ENCODE data around the gene SH3GLB1. TPM values are rescaled to one million over a fixed set of nuclear protein-coding genes. Genes with fewer than 3 reads are reported as not detected.

SH3GLB1 gene
- total RNA-seq, 1 experiment from 2014 or later = 36.6 TPM

- Histone ChIP-seq H2BK5ac (ENCODE audit: insufficient read length, low read length) (no peak overlapping the region), H3K4me1 (ENCODE audit: insufficient read depth, low read length) (no peaks in the 10 kb centered on the region), H2BK120ac (ENCODE audit: low read depth, low read length, poor library complexity, severe bottlenecking) (no peak overlapping the region), H3K9ac (ENCODE audit: extremely low read depth, insufficient read length, low read length) (no peak overlapping the region), H3K4ac (ENCODE audit: low read depth, low read length) (no peak overlapping the region), H3K9me3 (ENCODE audit: control insufficient read depth, low read depth, low read length) (no peaks in the 10 kb centered on the region), H3K27me3 (ENCODE audit: insufficient read depth, low read length) (no peaks in the 10 kb centered on the region), H3K27ac (ENCODE audit: insufficient read length, low read depth, low read length) (no peak overlapping the region), H3K4me2 (ENCODE audit: insufficient read depth, insufficient read length, low read length) (no peak overlapping the region), H3K23me2 (ENCODE audit: insufficient read length, low read depth, low read length, poor library complexity, severe bottlenecking) (no peaks in the 10 kb centered on the region), H2BK12ac (ENCODE audit: insufficient read length, low read depth, low read length) (no peak overlapping the region), H3K23ac (ENCODE audit: insufficient read length, low read depth, low read length) (no peak overlapping the region), H2BK15ac (ENCODE audit: low read depth, low read length) (no peak overlapping the region), H2AFZ (ENCODE audit: low read length) (no peak overlapping the region), H3T11ph (ENCODE audit: low read length) (no peak overlapping the region), H4K91ac (ENCODE audit: insufficient read length, low read depth, low read length) (no peak overlapping the region), H2AK5ac (ENCODE audit: insufficient read length, low read length) (no peak overlapping the region), H2BK20ac (ENCODE audit: low read depth, low read length, poor library complexity, severe bottlenecking) (no peak overlapping the region), H3K14ac (ENCODE audit: insufficient read depth, low read length) (no peak overlapping the region), H4K5ac (ENCODE audit: insufficient read length, low read depth, low read length) (no peak overlapping the region), H4K8ac (replicated peaks; ENCODE audit: insufficient read length, low read depth, low read length) (no peak overlapping the region), H3K18ac (ENCODE audit: insufficient read length, low read depth, low read length) (no peak overlapping the region), H3K79me1 (ENCODE audit: insufficient read depth, low read depth, low read length, poor library complexity, severe bottlenecking) (no peaks in the 10 kb centered on the region), H4K20me1 (ENCODE audit: control insufficient read depth, insufficient read depth, insufficient read length) (no peaks in the 10 kb centered on the region), H3K79me2 (ENCODE audit: insufficient read depth, low read length) (no peaks in the 10 kb centered on the region), H3K56ac (ENCODE audit: insufficient read length, low read depth, low read length) (no peak overlapping the region)
- peaks cover 9 to 12% of the 10 kb centered on the region in 2 experiments; a peak in 3 of 4 replicates for H3K4me1 Mint-ChIP-seq
- no peak overlapping the region for H3K27ac Mint-ChIP-seq
- no peak for DNase-seq
- TF ChIP-seq CTCF (conservative IDR thresholded peaks at IDR 0.05) = no peak
- no peak overlapping the region for H3K4me3 Mint-ChIP-seq
- WGBS (ENCODE audit: extremely low coverage, insufficient read length, low lambda C conversion rate) = no CpG with 5 or more reads among the region's 3 CpGs
- no peaks in the 10 kb centered on the region for H3K27me3 Mint-ChIP-seq (ENCODE audit: low read depth)
- H3K36me3 Mint-ChIP-seq (ENCODE audit: insufficient read depth in 1 of 3, low read depth in 3 of 3) = peaks cover 2 to 17% (median 9%) of the 10 kb centered on the region in 3 experiments; a peak in 6 of 7 replicates
- no peaks in the 10 kb centered on the region for H3K9me3 Mint-ChIP-seq
Observed at GRCh38 chr1:86714561-86715244, 10.3 kb downstream of the SH3GLB1 start.

All from H9 (cell line).